ENCODE measurements around the gene UNKL.

The UNKL gene, protein sequence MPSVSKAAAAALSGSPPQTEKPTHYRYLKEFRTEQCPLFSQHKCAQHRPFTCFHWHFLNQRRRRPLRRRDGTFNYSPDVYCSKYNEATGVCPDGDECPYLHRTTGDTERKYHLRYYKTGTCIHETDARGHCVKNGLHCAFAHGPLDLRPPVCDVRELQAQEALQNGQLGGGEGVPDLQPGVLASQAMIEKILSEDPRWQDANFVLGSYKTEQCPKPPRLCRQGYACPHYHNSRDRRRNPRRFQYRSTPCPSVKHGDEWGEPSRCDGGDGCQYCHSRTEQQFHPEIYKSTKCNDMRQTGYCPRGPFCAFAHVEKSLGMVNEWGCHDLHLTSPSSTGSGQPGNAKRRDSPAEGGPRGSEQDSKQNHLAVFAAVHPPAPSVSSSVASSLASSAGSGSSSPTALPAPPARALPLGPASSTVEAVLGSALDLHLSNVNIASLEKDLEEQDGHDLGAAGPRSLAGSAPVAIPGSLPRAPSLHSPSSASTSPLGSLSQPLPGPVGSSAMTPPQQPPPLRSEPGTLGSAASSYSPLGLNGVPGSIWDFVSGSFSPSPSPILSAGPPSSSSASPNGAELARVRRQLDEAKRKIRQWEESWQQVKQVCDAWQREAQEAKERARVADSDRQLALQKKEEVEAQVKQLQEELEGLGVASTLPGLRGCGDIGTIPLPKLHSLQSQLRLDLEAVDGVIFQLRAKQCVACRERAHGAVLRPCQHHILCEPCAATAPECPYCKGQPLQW

GRCh38 chr16:1414532-1415260 is at the start of gene UNKL:
Gene UNKL (minus strand): TSS chr16:1414704. CDS start chr16:1414691, 13 bp downstream.
- DNase-seq, result peak; percentile 77

- no peak for DNase-seq
Observed at GRCh38 chr16:1461146-1461545, 46.6 kb upstream of the UNKL start.

- DNase-seq, result no peak
Observed at GRCh38 chr16:1460602-1461138, 46.2 kb upstream of the UNKL start.

GRCh38 chr16:1459967-1460366 is 45.5 kb upstream of the UNKL start:
- no peak for DNase-seq

DNA sequence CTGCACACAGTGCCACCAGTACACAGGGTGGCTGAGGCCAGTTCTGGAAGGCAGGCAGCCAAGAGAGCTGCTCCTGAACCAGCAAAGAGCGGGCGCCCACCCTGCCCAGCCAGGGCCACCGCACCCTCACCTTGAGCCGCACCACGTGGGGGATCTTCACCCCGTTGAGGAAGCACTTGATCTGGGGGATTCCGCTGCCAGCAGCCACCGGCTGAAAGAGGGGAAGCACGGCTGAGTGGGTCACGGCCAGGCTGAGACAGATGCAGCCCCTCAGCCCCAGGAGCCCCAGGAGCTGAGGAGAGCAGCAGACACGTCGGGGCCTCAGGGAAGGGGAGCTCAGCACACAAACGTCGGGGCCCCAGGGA is 44.5 kb upstream of the UNKL start:
- DNase-seq, result no peak

DNA sequence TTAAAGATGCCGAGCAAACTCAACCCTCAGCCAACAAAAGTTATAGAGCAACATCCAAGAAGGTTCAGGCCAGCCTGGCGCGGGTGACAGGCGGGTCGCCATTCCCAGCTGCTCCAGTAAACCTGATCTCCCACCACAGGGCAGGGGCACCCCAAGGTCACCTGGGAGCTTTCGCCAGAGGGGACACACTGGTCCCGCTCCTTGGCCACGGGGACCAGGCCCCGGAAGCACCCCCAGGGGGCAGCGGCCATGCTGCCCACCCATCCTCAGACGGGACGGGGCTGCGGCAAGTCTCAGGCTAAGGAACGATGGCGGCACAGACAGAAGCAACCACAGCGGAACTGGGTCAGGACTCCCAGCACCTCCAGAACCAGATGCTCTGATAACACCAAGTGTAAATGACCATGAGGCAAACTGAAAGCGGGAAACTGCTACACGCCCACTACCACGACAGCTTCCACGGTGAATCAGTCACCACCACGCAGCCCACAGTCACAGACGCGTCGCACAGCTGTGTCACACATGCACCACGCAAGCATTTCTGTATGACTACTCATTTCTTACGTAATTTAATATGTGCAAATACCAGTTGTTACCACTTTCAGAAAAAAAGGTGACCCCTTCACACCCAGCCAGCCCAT is 44.0 kb upstream of the UNKL start:
- DNase-seq, result no peak

DNA sequence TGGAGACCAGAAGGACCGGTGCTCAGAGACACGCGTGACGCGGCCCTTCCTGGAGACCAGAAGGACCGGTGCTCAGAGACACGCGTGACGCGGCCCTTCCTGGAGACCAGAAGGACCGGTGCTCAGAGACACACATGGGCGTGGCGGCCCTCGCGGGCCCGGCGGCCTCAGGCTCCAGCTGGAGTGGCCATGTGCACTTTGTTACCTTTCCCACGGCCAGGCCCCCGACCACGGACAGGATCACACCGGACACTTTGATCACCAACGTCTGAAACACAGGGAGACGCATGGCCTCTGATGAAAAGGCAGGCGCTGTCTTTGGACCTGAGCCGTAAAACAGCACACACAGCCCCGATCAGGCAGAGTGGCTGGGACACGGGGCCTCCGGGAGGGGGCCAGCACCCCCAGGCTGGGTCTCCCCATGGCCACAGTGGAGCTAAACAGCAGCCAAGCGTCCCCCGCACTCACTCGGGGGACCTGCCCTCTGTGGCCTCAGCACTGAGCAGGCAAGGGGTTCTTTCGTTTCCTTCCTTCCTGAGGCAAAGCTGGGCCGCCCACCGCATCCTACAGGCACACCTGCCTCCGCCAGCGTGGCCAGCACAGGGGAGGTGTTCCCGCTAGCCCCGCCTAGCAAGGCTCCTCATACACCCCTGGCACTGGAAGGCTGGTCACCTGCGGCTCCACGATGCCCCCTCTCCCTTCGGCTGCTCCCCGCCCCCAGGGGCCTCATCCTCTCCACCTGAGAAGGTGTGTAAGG is 43.2 kb upstream of the UNKL start:
- no peak for DNase-seq

- DNase-seq, result no peak
Observed at GRCh38 chr16:1456951-1457350, 42.4 kb upstream of the UNKL start.

DNA sequence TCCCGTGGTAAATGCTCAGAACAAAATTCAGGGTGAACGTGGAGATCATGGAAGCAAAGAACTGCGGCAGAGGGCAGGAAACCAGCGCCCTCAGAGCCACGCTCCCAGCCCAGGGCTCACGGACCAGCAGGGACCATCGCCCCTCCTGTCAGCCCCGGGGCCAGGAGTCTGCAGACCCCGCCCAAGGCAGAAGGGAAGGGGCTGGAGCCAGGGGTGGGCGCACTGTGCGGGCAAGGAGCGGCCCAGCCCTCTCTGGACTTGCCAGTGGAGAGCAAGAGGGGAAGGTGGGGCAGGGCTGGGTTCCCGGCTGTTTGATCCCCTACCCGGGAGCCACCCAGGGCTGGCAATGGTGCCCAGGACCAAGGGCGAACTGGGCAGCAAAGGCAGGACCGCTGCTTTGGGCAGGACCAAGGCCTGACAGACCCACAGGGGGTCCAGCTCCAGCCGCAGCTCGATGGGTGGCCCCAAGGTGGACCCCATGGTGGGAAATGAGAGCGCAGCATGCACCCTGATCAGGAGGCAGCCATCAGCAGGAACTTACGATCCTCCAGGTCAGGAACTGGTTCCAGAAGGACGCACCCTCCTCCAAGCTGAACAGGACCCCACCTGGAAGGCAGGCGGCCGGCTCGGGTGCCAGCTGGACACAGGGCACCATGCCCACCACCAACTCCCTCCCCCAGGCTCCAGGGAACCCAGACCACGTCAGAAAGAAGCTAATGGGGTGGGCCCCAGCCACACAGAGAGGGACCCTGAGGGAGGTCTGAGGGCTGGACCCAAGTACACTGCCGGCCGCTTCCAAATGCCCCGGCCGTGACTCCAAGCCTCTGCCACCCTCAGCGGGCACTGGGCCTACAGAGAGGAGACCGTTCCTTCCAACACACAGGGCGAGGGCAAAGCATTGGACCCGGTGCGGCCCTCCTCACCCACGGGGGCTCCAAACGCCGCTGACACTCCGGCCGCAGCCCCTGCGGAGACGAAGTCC is 41.0 kb upstream of the UNKL start:
- DNase-seq, result no peak

DNA sequence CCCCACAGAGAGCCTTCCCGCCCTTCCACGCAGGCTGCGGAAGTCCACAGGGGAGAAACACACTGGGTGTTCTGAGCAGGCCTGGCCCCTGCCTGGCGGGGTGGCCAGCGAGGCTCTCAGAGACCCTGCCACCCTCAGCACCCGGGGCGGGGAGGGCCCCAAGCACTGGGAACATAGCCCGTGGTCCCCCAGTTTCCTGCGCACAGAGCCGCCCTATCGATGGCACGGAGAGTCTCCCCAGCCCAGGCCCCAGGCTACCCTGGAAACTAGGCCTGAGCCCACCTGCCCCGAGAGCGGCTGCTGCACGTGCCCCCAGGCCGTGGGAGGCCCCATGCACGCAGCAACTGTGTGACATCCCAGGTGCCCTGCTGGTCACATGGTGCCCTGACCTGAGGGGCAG is 40.1 kb upstream of the UNKL start:
- no peak for DNase-seq

GRCh38 chr16:1453316-1453715 is 38.8 kb upstream of the UNKL start:
- no peak for DNase-seq

DNA sequence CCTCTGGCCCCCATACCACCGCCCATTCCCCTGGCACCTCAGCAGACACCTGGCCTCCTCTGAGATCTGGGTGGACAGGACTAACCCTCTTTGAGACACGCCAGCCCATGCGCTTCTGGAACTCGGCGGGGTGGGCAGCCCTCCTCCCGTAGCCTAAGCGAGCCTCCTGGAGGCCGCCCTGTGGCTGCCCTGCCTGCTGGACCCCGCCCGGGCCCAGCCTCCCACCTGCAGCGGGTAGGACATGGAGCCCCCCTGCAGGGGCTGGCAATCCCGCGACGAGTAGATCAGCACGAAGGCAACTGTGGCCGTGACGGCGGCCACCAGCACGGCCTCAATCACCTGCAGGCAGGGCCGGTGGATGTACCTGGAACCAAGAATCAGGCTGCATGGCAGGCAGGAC is 38.0 kb upstream of the UNKL start:
- DNase-seq, result no peak

DNA sequence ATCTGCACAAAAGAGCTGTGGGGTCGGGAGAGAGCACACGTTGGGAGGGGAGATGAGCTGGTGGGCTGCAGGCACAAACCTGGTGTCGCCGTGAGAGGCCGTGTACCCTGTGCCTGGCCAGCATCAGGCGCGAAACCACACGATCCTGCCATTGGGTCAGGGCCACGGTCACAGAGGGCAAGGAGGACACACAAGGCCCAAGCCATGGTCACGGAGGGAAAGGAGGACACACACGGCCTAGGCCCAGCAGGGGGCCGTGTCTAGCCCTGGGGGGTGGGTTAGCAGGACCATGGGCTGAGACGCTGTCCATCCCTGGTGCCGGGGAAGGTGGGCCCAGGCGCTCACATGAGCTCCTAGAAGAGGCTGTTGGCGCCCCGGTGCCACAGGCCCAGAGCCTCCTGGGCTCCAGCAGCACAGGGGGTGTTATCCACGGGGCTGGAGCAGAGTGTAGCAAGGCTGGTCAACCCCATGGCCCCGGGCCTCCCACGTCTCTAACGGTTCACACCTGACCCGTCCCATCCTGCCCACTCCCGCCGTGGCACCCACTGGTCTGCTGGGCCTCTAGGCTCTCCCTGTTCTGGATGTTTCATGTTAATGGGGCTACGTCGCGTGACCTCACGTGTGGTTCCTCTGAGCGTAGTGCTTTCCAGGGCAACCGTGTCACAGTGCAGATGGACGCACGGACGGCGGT is 37.3 kb upstream of the UNKL start:
- no peak for DNase-seq

- DNase-seq, result no peak
Observed at GRCh38 chr16:1450841-1451240, 36.3 kb upstream of the UNKL start.

- no peak for DNase-seq
Observed at GRCh38 chr16:1450218-1450617, 35.7 kb upstream of the UNKL start.

DNA sequence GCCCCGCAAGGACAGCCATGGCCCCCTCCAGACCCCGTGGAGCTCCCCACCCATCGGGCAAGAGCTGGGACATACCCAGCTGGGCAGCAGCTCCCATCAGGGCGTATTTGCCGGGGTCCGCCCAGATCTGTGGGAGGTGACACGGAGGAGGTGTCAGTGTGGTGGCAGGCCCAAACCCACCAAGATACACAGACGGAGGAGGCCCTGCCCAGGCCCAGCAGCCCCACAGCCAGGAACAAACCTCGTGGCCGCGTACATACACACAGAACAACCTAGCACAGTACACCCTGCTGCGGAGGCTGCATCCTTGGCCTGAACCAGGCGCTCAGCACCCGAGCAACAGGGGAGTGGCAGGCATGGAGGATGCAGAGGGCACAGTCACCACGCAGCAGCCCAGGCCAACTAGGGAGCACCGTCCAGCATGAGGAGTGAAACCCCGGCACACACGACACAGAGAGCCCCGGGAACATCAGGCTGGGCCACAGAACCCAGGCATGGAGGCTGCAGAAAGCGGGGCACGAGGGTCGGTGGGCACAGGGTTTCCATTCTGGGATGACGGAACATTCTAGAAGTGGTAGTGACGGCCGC is 34.8 kb upstream of the UNKL start:
- no peak for DNase-seq

DNA sequence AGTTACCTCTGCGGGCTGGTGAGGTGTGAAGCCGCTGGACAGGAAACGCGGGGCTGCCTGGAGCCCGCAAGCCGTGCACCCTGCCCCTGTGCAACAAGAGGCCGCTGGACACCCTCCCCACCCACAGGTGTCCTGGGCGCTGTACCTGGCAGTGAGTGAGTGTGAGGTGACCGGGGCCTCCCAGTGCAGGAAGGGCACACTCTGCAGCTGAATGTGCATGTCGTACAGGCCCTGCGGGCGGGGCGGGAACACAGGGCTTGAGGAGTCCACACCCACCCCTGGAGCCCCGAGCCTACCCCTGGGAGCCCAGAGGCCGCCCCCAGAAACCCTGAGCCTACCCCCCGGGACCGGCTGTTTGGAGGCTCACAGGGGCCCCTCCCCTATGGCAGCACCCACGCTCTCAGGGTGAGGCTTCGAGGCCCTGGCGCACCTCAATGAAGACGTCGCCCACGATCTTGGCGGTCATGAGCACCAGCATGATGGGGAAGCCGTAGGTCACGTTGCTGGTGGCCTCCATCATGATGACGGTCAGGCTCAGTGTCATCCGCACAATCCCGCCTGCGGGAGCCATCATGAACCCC is 34.1 kb upstream of the UNKL start:
- no peak for DNase-seq

DNA sequence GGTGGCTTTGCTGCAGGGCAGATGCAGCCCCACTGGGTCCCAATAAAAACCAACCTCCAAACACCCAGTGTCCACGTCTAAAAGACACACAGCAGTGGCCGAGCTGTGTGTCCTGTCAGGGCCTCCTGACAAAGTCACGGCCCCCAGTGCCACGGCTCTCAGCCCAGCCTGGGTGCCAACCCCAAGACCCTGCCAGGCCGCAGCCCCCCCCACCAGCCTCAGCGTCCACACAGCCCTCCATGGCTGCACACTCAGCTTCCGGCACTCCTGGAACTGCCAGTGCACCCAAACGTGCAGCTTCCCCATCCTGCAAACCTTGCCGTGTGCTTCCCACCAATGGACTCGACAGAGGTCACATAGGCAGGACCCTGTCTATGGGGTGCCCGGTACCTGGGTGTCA is 33.5 kb upstream of the UNKL start:
- DNase-seq, result no peak

DNA sequence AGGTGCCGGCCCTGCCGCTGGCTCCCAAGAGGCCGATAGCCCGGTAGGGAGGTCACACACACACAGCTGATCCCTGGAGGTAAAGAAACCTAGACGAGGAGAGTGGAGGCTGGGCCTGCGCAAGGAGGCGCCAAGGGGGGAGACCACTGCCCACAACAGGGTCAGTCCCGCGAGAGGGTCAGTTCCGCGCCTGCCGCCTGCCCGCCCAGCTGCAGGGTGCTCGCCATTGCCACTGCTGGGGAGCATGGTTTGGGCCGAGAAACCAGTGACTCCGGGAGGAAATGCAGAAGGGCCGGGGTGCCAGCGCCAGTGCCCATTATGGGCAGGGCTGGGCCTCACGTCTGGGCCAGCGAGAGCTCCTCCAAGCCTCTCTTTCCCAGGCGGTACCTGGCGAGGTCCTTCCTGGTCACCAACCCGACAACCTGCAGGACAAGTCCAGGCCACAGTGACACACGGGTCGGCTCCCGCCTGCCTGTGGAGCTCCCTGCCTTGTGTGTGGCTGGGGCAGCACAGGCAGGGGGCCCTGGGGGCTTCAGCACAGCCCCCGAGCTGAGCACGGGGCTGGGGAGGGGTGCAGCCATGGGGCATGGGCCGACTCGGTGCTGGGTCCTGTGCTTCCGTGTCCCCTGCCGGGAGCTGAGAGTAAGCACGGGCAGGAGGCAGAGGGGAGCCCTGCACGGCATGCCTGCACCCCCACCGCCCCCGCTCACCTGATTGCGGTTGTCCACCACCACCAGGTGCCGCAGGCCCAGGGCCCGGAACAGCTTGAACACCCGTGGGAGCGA is 32.0 kb upstream of the UNKL start:
- no peak for DNase-seq

All from NCI-H69 (cell line).